HepG2 (cell line): Measurements from ENCODE around the gene ANO10. TPM values are rescaled to one million over a fixed set of nuclear protein-coding genes. Genes with fewer than 3 reads are reported as not detected.
A peak's percentile ranks its signal among the peaks of the same experiment; 100 is the strongest.

ENCODE experiments used
- ATF4 ChIP-seq, 2 experiments: fragments of 450-650 bp in 1 of 2; sonication (generic) in 1 of 2; formaldehyde crosslinking; IDR thresholded peaks; 2 replicates each; pipeline versions ENCODE4 v1.5.0 to v1.8.0; 2020 to 2022; ENCODE audit warnings: mild to moderate bottlenecking in 1 of 2, missing genetic modification reagents in 1 of 2
- ATF7-NPFF ChIP-seq: sonication (generic); formaldehyde crosslinking; IDR thresholded peaks from 2 replicates; pipeline ENCODE4 v1.8.1; 2023; ENCODE audit warnings: mild to moderate bottlenecking, low read depth, missing genetic modification reagents, moderate library complexity
- GATAD2A ChIP-seq: IDR thresholded peaks from 2 replicates; pipeline ENCODE4 v1.6.1; 2016
- GZF1 ChIP-seq: sonication (generic); formaldehyde crosslinking; IDR thresholded peaks from 2 replicates; pipeline ENCODE4 v1.5.1; 2020; ENCODE audit warnings: mild to moderate bottlenecking, missing genetic modification reagents
- HMGXB4 ChIP-seq, 2 experiments: sonication (generic) in 1 of 2; formaldehyde crosslinking in 1 of 2; IDR thresholded peaks; 2 replicates each; pipeline versions ENCODE4 v1.4.0 to v1.6.1; 2018 to 2020; ENCODE audit warnings: missing genetic modification reagents in 2 of 2, borderline replicate concordance in 1 of 2, low read depth in 1 of 2, mild to moderate bottlenecking in 1 of 2, missing biosample characterization in 1 of 2
- JUND ChIP-seq: sonication (generic); formaldehyde crosslinking; IDR thresholded peaks from 2 replicates; pipeline ENCODE4 v1.8.0; 2022; ENCODE audit warnings: mild to moderate bottlenecking, missing genetic modification reagents
- MLXIP ChIP-seq: sonication (generic); formaldehyde crosslinking; IDR thresholded peaks from 2 replicates; pipeline ENCODE4 v1.9.0; 2021; ENCODE audit warnings: missing genetic modification reagents, borderline replicate concordance
- RARG ChIP-seq: sonication (generic); formaldehyde crosslinking; IDR thresholded peaks from 2 replicates; pipeline ENCODE4 v1.4.0; 2020; ENCODE audit warnings: low read depth, mild to moderate bottlenecking, missing genetic modification reagents
- SOX13 ChIP-seq, 3 experiments: fragments of 450-650 bp in 1 of 3; sonication (generic) in 1 of 3; formaldehyde crosslinking in 1 of 3; IDR thresholded peaks in 2 of 3; conservative IDR thresholded peaks in 1 of 3; 2 replicates each; pipeline versions ENCODE4 v1.5.0 to v1.6.1; 2016 to 2020; ENCODE audit warnings: antibody characterized with exemption in 1 of 3, mild to moderate bottlenecking in 1 of 3, missing compliant biosample characterization in 1 of 3, missing genetic modification reagents in 1 of 3, moderate library complexity in 1 of 3
- ZNF17 ChIP-seq: sonication (generic); formaldehyde crosslinking; IDR thresholded peaks from 2 replicates; pipeline ENCODE4 v1.5.0; 2020; ENCODE audit warnings: mild to moderate bottlenecking, missing genetic modification reagents
- ZNF44 ChIP-seq: sonication (generic); formaldehyde crosslinking; IDR thresholded peaks from 2 replicates; pipeline ENCODE4 v1.5.1; 2020; ENCODE audit warnings: mild to moderate bottlenecking, missing genetic modification reagents
- ZNF646 ChIP-seq: sonication (generic); formaldehyde crosslinking; IDR thresholded peaks from 2 replicates; pipeline ENCODE4 v1.9.0; 2021; ENCODE audit warnings: mild to moderate bottlenecking, missing genetic modification reagents
- ZSCAN5A ChIP-seq: sonication (generic); formaldehyde crosslinking; IDR thresholded peaks from 2 replicates; pipeline ENCODE4 v1.8.0; 2022; ENCODE audit warnings: mild to moderate bottlenecking, missing genetic modification reagents, borderline replicate concordance
- polyA plus RNA-seq, 8 experiments: library from polyadenylated mRNA; depleted of rRNA in 3 of 8; stranded (reverse) in 7 of 8; unstranded in 1 of 8; fragments of >200 nt; fragmentation: Illumina TruSeq in 4 of 8; extraction: Trizol in 4 of 8; gene quantifications; 2 replicates each; pipeline versions ENCODE4 v1.2.1 to v1.2.3, GENCODE V29; 2011 to 2016; ENCODE audit warnings: low read depth in 4 of 8, missing spikeins in 1 of 8, mixed read lengths in 1 of 8; ENCODE audit not compliant: insufficient read depth in 1 of 8
- total RNA-seq, 5 experiments: library from RNA; depleted of rRNA; stranded (reverse); fragments of >200 nt; fragmentation: Illumina TruSeq; extraction: Trizol; gene quantifications; 2 replicates each; pipeline ENCODE4 v1.2.3, GENCODE V29; 2016; ENCODE audit warnings: low read depth in 1 of 5

Gene ANO10
- total and polyA plus RNA-seq, 2 of the 13 experiments (the other 11 are each of a cell fraction or from before 2014, with no cell fraction given), result 10.4 to 13.1 TPM

- TF ChIP-seq ZNF646 (CRISPR knock-in tag), result no peak
- no peak for TF ChIP-seq ATF7-NPFF (CRISPR knock-in tag)
- no peak for TF ChIP-seq JUND (CRISPR knock-in tag)
- no peak for TF ChIP-seq MLXIP (CRISPR knock-in tag)
- 0 out of 2 replicates have a peak, but pooled peaks have one; percentile 13 for TF ChIP-seq GATAD2A (CRISPR knock-in tag)
- peak in 1 of 2 experiments; percentile 73; a peak in 2 of 4 replicates for TF ChIP-seq ATF4 (CRISPR knock-in tag; IDR thresholded peaks at IDR 0.05)
- no peak for TF ChIP-seq SOX13 (IDR thresholded peaks at IDR 0.05)
- peak in 1 of 2 experiments; percentile 11; a peak in 1 of 4 replicates for TF ChIP-seq SOX13 (CRISPR knock-in tag; conservative IDR thresholded peaks at IDR 0.05 in 1 of 2, IDR thresholded peaks at IDR 0.05 in 1 of 2)
- no peak for TF ChIP-seq HMGXB4 (CRISPR knock-in tag; IDR thresholded peaks at IDR 0.05; ENCODE audit: borderline replicate concordance in 1 of 2, low read depth in 1 of 2)
- TF ChIP-seq ZNF44 (CRISPR knock-in tag), result no peak
- TF ChIP-seq ZSCAN5A (CRISPR knock-in tag), result no peak
- no peak for TF ChIP-seq GZF1 (CRISPR knock-in tag)
- TF ChIP-seq ZNF17 (CRISPR knock-in tag), result no peak
- TF ChIP-seq RARG (CRISPR knock-in tag), result no peak
Measured at GRCh38 chr3:43624619-43625305, 3.0 kb upstream of the ANO10 start (continued).
